Measurements from ENCODE around the gene UQCR10.

Gene UQCR10

DNA sequence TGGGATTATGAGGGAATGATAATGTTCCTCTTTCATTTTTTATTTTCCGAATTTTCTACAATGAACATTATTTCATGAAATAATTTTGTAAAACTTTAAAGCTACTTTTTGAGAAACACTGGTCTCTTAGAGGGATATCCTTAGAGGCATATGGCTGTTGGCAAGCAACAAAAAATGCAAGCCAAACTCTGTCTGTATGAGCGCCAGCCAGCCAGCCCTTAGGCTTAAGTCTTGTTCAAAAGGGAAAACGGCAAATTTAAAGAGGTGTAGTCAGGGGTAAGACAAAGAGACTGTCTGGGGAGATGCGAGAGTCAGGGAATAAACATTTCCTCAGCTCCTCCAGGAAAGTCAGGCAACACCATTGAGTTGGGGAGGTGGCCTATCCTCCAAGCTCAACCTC, 48.4 kb downstream of the UQCR10 start:
- H3K9me2 ChIP-seq (replicated peaks; ENCODE audit: control insufficient read depth, low read length): no peaks in the 10 kb centered on the region
- no peak overlapping the region for H3K27ac ChIP-seq (ENCODE audit: low read depth, low read length)
- peaks cover 75% of the 10 kb centered on the region for H3K36me3 ChIP-seq (ENCODE audit: control insufficient read depth, low read length)
- no peak overlapping the region for H3K4me3 ChIP-seq (ENCODE audit: low read length)
- H3K4me1 ChIP-seq (ENCODE audit: control insufficient read depth, low read length): no peaks in the 10 kb centered on the region
- no peaks in the 10 kb centered on the region for H3K27me3 ChIP-seq (ENCODE audit: control insufficient read depth, low read length)
- TF ChIP-seq, protein P1, sequence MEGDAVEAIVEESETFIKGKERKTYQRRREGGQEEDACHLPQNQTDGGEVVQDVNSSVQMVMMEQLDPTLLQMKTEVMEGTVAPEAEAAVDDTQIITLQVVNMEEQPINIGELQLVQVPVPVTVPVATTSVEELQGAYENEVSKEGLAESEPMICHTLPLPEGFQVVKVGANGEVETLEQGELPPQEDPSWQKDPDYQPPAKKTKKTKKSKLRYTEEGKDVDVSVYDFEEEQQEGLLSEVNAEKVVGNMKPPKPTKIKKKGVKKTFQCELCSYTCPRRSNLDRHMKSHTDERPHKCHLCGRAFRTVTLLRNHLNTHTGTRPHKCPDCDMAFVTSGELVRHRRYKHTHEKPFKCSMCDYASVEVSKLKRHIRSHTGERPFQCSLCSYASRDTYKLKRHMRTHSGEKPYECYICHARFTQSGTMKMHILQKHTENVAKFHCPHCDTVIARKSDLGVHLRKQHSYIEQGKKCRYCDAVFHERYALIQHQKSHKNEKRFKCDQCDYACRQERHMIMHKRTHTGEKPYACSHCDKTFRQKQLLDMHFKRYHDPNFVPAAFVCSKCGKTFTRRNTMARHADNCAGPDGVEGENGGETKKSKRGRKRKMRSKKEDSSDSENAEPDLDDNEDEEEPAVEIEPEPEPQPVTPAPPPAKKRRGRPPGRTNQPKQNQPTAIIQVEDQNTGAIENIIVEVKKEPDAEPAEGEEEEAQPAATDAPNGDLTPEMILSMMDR (IDR thresholded peaks at IDR 0.05; ENCODE audit: low read depth, low read length, poor library complexity, severe bottlenecking): no peak
- no peak for TF ChIP-seq EZH2phosphoT487 (IDR thresholded peaks at IDR 0.05; ENCODE audit: borderline replicate concordance, low read length)
- H3K79me2 ChIP-seq (ENCODE audit: control insufficient read depth, low read length): no peaks in the 10 kb centered on the region
- H3F3A ChIP-seq (ENCODE audit: control insufficient read depth, insufficient read depth): no peaks in the 10 kb centered on the region
- no peak overlapping the region for H3K4me2 ChIP-seq (ENCODE audit: low read length)
- H3K9me3 ChIP-seq (ENCODE audit: control insufficient read depth, insufficient read depth, low read length): no peaks in the 10 kb centered on the region
- no peaks in the 10 kb centered on the region for H4K20me1 ChIP-seq (ENCODE audit: control insufficient read depth, insufficient read depth, low read depth, low read length)

DNA sequence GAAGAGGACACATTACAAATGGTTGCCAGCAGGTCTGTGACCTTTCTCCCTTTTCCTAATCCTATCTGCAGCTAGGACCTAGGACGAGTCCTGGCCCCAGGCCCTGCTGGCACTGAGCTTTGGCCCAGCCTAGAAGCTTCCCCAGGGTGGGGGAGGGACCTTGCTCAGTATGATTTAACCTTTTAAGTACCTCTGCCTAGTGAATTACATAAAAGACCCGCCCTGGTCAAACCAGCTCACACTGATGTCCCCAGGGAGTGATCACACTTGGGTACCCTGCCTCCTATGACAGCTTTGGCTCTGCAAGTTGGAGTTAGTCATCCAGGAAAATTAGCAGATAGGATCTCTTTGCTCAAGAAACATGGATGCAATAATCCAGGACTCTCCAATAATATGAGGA, 49.0 kb downstream of the UQCR10 start:
- H3K4me3 ChIP-seq (ENCODE audit: low read length): no peak overlapping the region
- TF ChIP-seq, protein P1 (IDR thresholded peaks at IDR 0.05; ENCODE audit: low read depth, low read length, poor library complexity, severe bottlenecking): no peak
- no peak for TF ChIP-seq EZH2phosphoT487 (IDR thresholded peaks at IDR 0.05; ENCODE audit: borderline replicate concordance, low read length)
- H3K27ac ChIP-seq (ENCODE audit: low read depth, low read length): no peak overlapping the region
- no peaks in the 10 kb centered on the region for H3K9me2 ChIP-seq (replicated peaks; ENCODE audit: control insufficient read depth, low read length)
- H3K27me3 ChIP-seq (ENCODE audit: control insufficient read depth, low read length): no peaks in the 10 kb centered on the region
- peaks cover 74% of the 10 kb centered on the region for H3K36me3 ChIP-seq (ENCODE audit: control insufficient read depth, low read length)
- no peak overlapping the region for H3K4me2 ChIP-seq (ENCODE audit: low read length)
- no peaks in the 10 kb centered on the region; the same call in 1 of the 2 replicates for H4K20me1 ChIP-seq (ENCODE audit: control insufficient read depth, insufficient read depth, low read depth, low read length)
- no peaks in the 10 kb centered on the region for H3F3A ChIP-seq (ENCODE audit: control insufficient read depth, insufficient read depth)
- H3K9me3 ChIP-seq (ENCODE audit: control insufficient read depth, insufficient read depth, low read length): no peaks in the 10 kb centered on the region
- no peaks in the 10 kb centered on the region for H3K79me2 ChIP-seq (ENCODE audit: control insufficient read depth, low read length)
- no peaks in the 10 kb centered on the region for H3K4me1 ChIP-seq (ENCODE audit: control insufficient read depth, low read length)

DNA sequence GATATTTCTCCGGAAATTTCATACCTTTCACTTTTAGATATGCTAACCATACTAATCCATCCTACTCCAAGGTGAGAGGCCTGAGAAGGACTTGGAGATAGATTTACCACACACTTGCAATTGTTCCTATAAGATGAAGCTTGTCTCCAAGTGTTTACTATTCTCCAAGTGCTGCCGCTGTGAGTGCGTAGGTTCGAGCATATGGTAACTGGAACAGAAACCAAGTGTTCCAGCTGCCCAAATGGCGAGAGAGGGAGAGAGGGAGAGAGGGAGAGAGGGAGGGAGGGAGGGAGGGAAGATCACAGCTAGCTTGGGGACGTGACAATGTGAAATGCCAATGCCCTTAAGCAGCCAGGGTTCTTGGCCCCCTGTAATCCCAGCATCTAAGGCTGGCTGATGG, 49.4 kb downstream of the UQCR10 start:
- H3K9me2 ChIP-seq (replicated peaks; ENCODE audit: control insufficient read depth, low read length): no peaks in the 10 kb centered on the region
- TF ChIP-seq, protein P1 (IDR thresholded peaks at IDR 0.05; ENCODE audit: low read depth, low read length, poor library complexity, severe bottlenecking): no peak
- TF ChIP-seq EZH2phosphoT487 (IDR thresholded peaks at IDR 0.05; ENCODE audit: borderline replicate concordance, low read length): no peak
- H3K4me3 ChIP-seq (ENCODE audit: low read length): no peak overlapping the region
- no peaks in the 10 kb centered on the region for H3F3A ChIP-seq (ENCODE audit: control insufficient read depth, insufficient read depth)
- H3K4me1 ChIP-seq (ENCODE audit: control insufficient read depth, low read length): no peaks in the 10 kb centered on the region
- H3K9me3 ChIP-seq (ENCODE audit: control insufficient read depth, insufficient read depth, low read length): no peaks in the 10 kb centered on the region
- H3K4me2 ChIP-seq (ENCODE audit: low read length): no peak overlapping the region
- no peaks in the 10 kb centered on the region for H3K79me2 ChIP-seq (ENCODE audit: control insufficient read depth, low read length)
- H3K27ac ChIP-seq (ENCODE audit: low read depth, low read length): no peak overlapping the region
- H4K20me1 ChIP-seq (ENCODE audit: control insufficient read depth, insufficient read depth, low read depth, low read length): no peaks in the 10 kb centered on the region; the same call in 1 of the 2 replicates
- H3K27me3 ChIP-seq (ENCODE audit: control insufficient read depth, low read length): no peaks in the 10 kb centered on the region
- peaks cover 74% of the 10 kb centered on the region for H3K36me3 ChIP-seq (ENCODE audit: control insufficient read depth, low read length)
